BJ (cell line): ENCODE data around the gene CMPK2. TPM values are rescaled to one million over a fixed set of nuclear protein-coding genes. Genes with fewer than 3 reads are reported as not detected.
A peak's percentile ranks its signal among the peaks of the same experiment; 100 is the strongest.

Experiments used
- CTCF ChIA-PET: fragments of 350-600 bp; formaldehyde crosslinking; extraction: SDS; loops from one replicate; lab custom pipeline; 2021; ENCODE audit warnings: antibody characterized with exemption, inconsistent platforms; lab: Yijun Ruan, JAX
- POLR2A ChIA-PET: fragments of 300-600 bp; sonication (Branson Sonifier 250); formaldehyde crosslinking; extraction: SDS; loops from one replicate; lab custom pipeline; 2021; ENCODE audit warnings: antibody characterized with exemption; lab: Charles Lee
- DNase-seq: peaks from one replicate; pipeline ENCODE4 v3.0.0-alpha.2; 2011; ENCODE audit warnings: low read depth
- H3K27me3 ChIP-seq: 2 replicates; pipeline ENCODE4 v1.6.0; 2011; ENCODE audit warnings: low read length; ENCODE audit not compliant: control insufficient read depth, insufficient read depth
- H3K36me3 ChIP-seq: 2 replicates; pipeline ENCODE4 v1.5.1; 2011; ENCODE audit warnings: low read length; ENCODE audit not compliant: control insufficient read depth, insufficient read depth
- H3K4me3 ChIP-seq: 2 replicates; pipeline ENCODE4 v1.5.1; 2011; ENCODE audit warnings: low read depth, mild to moderate bottlenecking, control low read depth, low read length
- polyA plus RNA-seq: library from polyadenylated mRNA; depleted of rRNA; stranded (reverse); fragments of >200 nt; gene quantifications from 2 replicates; pipeline ENCODE4 v1.2.3, GENCODE V29; 2011
- TF ChIP-seq, protein P1 (sequence below): IDR thresholded peaks from 2 replicates; pipeline ENCODE4 v1.5.1; 2011; ENCODE audit warnings: low read depth, mild to moderate bottlenecking, control low read depth, inconsistent platforms, low read length, moderate library complexity; ENCODE audit not compliant: insufficient read depth

Gene CMPK2
- polyA plus RNA-seq, 1 experiment: 0.66 TPM

DNA sequence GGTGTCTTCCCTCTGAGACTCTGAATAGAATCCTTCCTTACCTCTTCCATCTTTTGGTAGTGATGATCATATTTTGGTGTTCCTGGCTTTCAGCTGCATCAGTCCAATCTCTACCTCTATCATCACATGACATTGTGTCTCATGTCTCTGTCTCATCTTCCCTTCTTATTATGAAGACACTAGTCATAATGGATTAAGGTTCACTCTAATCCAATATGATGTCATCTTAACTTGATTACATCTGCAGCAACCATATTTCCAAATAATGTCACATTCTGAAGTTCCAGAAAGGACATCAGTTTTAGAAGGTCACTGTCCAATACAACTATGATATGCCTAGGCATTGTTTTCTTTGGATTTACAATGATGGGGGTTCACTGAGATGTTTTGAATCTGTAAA lies 31.5 kb downstream of the CMPK2 start:
- H3K36me3 ChIP-seq: no peaks in the 10 kb centered on the region
- POLR2A ChIA-PET: no interaction called here
- CTCF ChIA-PET: no interaction called here

DNA sequence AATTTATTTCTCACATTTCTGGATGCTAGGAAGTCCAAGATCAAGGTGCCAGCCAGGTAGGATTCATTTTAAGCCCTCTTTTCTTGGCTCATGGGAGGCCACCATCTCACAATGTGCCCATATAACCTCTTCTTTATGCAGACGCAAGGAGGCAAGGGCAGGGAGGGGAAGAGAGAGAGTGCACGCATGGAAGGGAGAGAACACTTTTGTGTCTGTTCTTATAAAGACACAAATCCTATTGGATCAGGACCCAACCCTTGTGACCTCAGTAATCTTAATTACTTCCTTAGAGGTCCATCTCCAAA lies 32.5 kb downstream of the CMPK2 start:
- no peaks in the 10 kb centered on the region for H3K36me3 ChIP-seq
- CTCF ChIA-PET: no interaction called here
- no peak overlapping the region for H3K4me3 ChIP-seq
- H3K27me3 ChIP-seq: no peaks in the 10 kb centered on the region
- no peak for DNase-seq
- POLR2A ChIA-PET: no interaction called here
- TF ChIP-seq, protein P1, sequence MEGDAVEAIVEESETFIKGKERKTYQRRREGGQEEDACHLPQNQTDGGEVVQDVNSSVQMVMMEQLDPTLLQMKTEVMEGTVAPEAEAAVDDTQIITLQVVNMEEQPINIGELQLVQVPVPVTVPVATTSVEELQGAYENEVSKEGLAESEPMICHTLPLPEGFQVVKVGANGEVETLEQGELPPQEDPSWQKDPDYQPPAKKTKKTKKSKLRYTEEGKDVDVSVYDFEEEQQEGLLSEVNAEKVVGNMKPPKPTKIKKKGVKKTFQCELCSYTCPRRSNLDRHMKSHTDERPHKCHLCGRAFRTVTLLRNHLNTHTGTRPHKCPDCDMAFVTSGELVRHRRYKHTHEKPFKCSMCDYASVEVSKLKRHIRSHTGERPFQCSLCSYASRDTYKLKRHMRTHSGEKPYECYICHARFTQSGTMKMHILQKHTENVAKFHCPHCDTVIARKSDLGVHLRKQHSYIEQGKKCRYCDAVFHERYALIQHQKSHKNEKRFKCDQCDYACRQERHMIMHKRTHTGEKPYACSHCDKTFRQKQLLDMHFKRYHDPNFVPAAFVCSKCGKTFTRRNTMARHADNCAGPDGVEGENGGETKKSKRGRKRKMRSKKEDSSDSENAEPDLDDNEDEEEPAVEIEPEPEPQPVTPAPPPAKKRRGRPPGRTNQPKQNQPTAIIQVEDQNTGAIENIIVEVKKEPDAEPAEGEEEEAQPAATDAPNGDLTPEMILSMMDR: no peak

More for the DNA sequence above, 31.5 kb downstream of the CMPK2 start:
- DNase-seq: no peak
- Histone ChIP-seq H3K27me3 (no peaks in the 10 kb centered on the region), H3K4me3 (no peak overlapping the region)
- TF ChIP-seq, protein P1: no peak

DNA sequence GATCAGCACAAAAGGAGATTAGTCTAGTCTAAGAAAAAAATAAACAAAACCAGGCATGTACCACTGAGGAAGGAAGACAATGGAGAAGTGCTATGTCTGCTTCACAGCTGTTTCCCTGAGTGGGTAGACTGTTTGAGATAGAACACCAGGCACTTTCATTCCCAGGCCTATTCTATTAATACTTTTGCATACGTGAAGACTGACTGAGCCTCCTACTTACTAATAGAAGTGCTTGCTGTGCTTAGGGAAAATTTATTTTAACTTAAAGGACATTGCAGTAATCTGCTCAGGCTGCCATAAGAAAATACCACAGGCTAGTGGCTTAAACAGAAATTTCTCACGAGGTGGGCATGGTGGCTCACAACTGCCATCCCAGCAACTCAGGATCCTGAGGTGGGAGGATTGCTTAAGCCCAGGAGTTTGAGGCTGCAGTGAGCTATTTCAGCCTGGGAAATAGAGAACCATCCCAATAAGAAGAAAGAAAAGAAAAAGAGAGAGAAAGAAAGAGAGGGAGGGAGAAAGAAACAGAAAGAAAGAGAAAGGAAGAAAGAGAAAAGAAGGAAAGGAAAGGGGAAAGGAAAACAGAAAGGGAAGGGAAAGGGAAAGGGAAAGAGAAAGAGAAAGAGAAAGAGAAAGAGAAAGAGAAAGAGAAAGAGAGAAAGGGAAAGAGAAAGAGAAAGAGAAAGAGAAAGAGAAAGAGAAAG lies 33.0 kb downstream of the CMPK2 start:
- no peaks in the 10 kb centered on the region for H3K27me3 ChIP-seq
- TF ChIP-seq, protein P1: no peak
- ChIA-PET CTCF (no interaction called here), POLR2A (no interaction called here)
- no peaks in the 10 kb centered on the region for H3K36me3 ChIP-seq
- no peak for DNase-seq
- no peak overlapping the region for H3K4me3 ChIP-seq

DNA sequence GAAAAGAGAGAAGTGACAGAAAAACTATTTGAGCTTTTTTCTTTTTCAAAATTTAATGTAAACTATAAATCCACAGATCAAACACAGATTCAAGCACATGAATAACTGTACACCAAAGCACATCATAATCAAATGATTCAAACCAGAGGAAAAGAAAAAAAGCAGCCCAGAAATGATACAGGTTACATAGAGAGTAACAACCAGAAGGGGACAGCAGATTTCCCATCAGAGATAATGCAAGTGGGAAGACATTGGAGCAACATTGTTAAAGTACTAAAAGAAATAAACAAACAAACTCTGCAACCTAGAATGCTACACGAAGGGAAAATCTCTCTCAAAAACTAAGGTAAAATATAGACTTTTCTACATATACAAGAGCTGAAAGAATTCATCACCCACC lies 34.5 kb downstream of the CMPK2 start:
- DNase-seq: no peak
- Histone ChIP-seq H3K4me3 (no peak overlapping the region), H3K27me3 (no peaks in the 10 kb centered on the region), H3K36me3 (no peaks in the 10 kb centered on the region)
- ChIA-PET CTCF (no interaction called here), POLR2A (no interaction called here)
- TF ChIP-seq, protein P1: no peak

DNA sequence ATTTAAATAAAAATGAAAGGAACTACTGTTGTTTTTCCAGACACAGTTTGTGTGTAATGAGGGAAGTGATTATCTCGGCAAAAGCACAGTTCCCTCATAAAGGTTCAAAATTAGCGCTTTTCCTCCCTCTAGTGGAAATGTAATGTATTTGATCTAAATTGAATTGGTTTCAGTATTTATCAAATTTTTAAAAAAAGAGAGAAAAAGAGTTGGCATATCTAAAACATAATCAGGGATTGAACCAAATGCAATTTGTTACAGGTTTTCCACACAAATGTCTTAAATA lies 37.5 kb downstream of the CMPK2 start:
- Histone ChIP-seq H3K4me3 (no peak overlapping the region), H3K27me3 (no peaks in the 10 kb centered on the region), H3K36me3 (no peaks in the 10 kb centered on the region)
- peak; percentile 26 for DNase-seq
- TF ChIP-seq, protein P1: peak; percentile 46
- ChIA-PET CTCF (interaction anchor here (0.7 kb wide), 1 partner anchor 255 kb away, joined by 3 read pairs; no protein-coding TSS in a partner anchor), POLR2A (no interaction called here)
